HepG2 (cell line): ENCODE results near the gene SMIM43. TPM values are rescaled to one million over a fixed set of nuclear protein-coding genes. Genes with fewer than 3 reads are reported as not detected.

ENCODE experiments used
- ARID2 ChIP-seq: sonication (generic); formaldehyde crosslinking; IDR thresholded peaks from 2 replicates; pipeline ENCODE4 v1.8.1; 2022; ENCODE audit warnings: mild to moderate bottlenecking, missing genetic modification reagents, borderline replicate concordance
- BHLHE40 ChIP-seq: IDR thresholded peaks from 2 replicates; pipeline ENCODE4 v1.6.1; 2011; ENCODE audit warnings: low read length, improper control_type of control experiment
- EP300 ChIP-seq, 3 experiments: sonication (generic) in 1 of 3; formaldehyde crosslinking in 1 of 3; IDR thresholded peaks; 2 replicates each; pipeline versions ENCODE4 v1.5.1 to v1.6.1; 2011 to 2020; ENCODE audit warnings: low read depth in 2 of 3, low read length in 2 of 3, borderline replicate concordance in 1 of 3, improper control_type of control experiment in 1 of 3, mild to moderate bottlenecking in 1 of 3, missing genetic modification reagents in 1 of 3, moderate library complexity in 1 of 3
- FOSL1 ChIP-seq: sonication (generic); formaldehyde crosslinking; IDR thresholded peaks from 2 replicates; pipeline ENCODE4 v1.9.0; 2021; ENCODE audit warnings: missing genetic modification reagents, borderline replicate concordance
- KLF13 ChIP-seq: sonication (generic); formaldehyde crosslinking; IDR thresholded peaks from 2 replicates; pipeline ENCODE4 v1.4.0; 2020; ENCODE audit warnings: mild to moderate bottlenecking, missing genetic modification reagents
- PRMT3 ChIP-seq: sonication (generic); formaldehyde crosslinking; IDR thresholded peaks from 2 replicates; pipeline ENCODE4 v1.8.1; 2022; ENCODE audit warnings: low read depth, mild to moderate bottlenecking, moderate library complexity, missing genetic modification reagents, borderline replicate concordance
- SPEN ChIP-seq: sonication (generic); formaldehyde crosslinking; IDR thresholded peaks from 2 replicates; pipeline ENCODE4 v1.5.1; 2020; ENCODE audit warnings: low read depth, mild to moderate bottlenecking, missing genetic modification reagents
- TFDP2 ChIP-seq: sonication (generic); formaldehyde crosslinking; IDR thresholded peaks from 2 replicates; pipeline ENCODE4 v1.4.0; 2020; ENCODE audit warnings: missing genetic modification reagents
- TGIF2 ChIP-seq: IDR thresholded peaks from 2 replicates; pipeline ENCODE4 v1.6.1; 2016; ENCODE audit warnings: control low read depth, missing compliant biosample characterization
- THRA ChIP-seq: sonication (generic); formaldehyde crosslinking; IDR thresholded peaks from 2 replicates; pipeline ENCODE4 v1.4.0; 2020; ENCODE audit warnings: missing genetic modification reagents, borderline replicate concordance
- TRIM22 ChIP-seq: fragments of 450-650 bp; IDR thresholded peaks from 2 replicates; pipeline ENCODE4 v1.6.1; 2017
- ZBTB7B ChIP-seq: sonication (generic); formaldehyde crosslinking; IDR thresholded peaks from 2 replicates; pipeline ENCODE4 v1.4.0; 2020; ENCODE audit warnings: missing genetic modification reagents
- ZNF407 ChIP-seq: sonication (generic); formaldehyde crosslinking; IDR thresholded peaks from one replicate; pipeline ENCODE4 v1.5.1; 2020; ENCODE audit warnings: mild to moderate bottlenecking, missing genetic modification reagents; ENCODE audit errors: not compliant biosample characterization
- ZNF589 ChIP-seq: sonication (generic); formaldehyde crosslinking; conservative IDR thresholded peaks from 2 replicates; pipeline ENCODE4 v1.8.0; 2022; ENCODE audit warnings: mild to moderate bottlenecking, moderate library complexity, missing genetic modification reagents
- ZNF605 ChIP-seq: sonication (generic); formaldehyde crosslinking; IDR thresholded peaks from 2 replicates; pipeline ENCODE4 v1.8.0; 2022; ENCODE audit warnings: mild to moderate bottlenecking, missing genetic modification reagents
- ZNF766 ChIP-seq: sonication (generic); formaldehyde crosslinking; IDR thresholded peaks from 2 replicates; pipeline ENCODE4 v1.5.0; 2020; ENCODE audit warnings: missing genetic modification reagents, borderline replicate concordance
- polyA plus RNA-seq, 8 experiments: library from polyadenylated mRNA; depleted of rRNA in 3 of 8; stranded (reverse) in 7 of 8; unstranded in 1 of 8; fragments of >200 nt; fragmentation: Illumina TruSeq in 4 of 8; extraction: Trizol in 4 of 8; gene quantifications; 2 replicates each; pipeline versions ENCODE4 v1.2.1 to v1.2.3, GENCODE V29; 2011 to 2016; ENCODE audit warnings: low read depth in 4 of 8, missing spikeins in 1 of 8, mixed read lengths in 1 of 8; ENCODE audit not compliant: insufficient read depth in 1 of 8
- total RNA-seq, 5 experiments: library from RNA; depleted of rRNA; stranded (reverse); fragments of >200 nt; fragmentation: Illumina TruSeq; extraction: Trizol; gene quantifications; 2 replicates each; pipeline ENCODE4 v1.2.3, GENCODE V29; 2016; ENCODE audit warnings: low read depth in 1 of 5

The SMIM43 gene
- total and polyA plus RNA-seq, 2 of the 13 experiments (the other 11 are each of a cell fraction or from before 2014, with no cell fraction given): not detected

- TF ChIP-seq TRIM22: no peak
- TF ChIP-seq ZNF766 (CRISPR knock-in tag): no peak
- TF ChIP-seq ZNF589 (CRISPR knock-in tag): no peak; the same call in 1 of the 2 replicates
- TF ChIP-seq ARID2 (CRISPR knock-in tag): peak; percentile 15; the same call in 1 of the 2 replicates
- no peak for TF ChIP-seq BHLHE40
- no peak for TF ChIP-seq KLF13 (CRISPR knock-in tag)
- no peak for TF ChIP-seq FOSL1 (CRISPR knock-in tag)
- TF ChIP-seq ZBTB7B (CRISPR knock-in tag): 0 out of 2 replicates have a peak, but pooled peaks have one; percentile 39
- peak; percentile 78 for TF ChIP-seq THRA (CRISPR knock-in tag)
- TF ChIP-seq PRMT3 (CRISPR knock-in tag): no peak
- TF ChIP-seq ZNF605 (CRISPR knock-in tag): peak; percentile 88
- TF ChIP-seq ZNF407 (CRISPR knock-in tag): peak; percentile 53
- TF ChIP-seq SPEN: peak; percentile 92
- no peak for TF ChIP-seq TGIF2
- TF ChIP-seq TFDP2 (CRISPR knock-in tag): peak; percentile 98
- no peak; a peak in 1 of 4 replicates for TF ChIP-seq EP300 (IDR thresholded peaks at IDR 0.05; ENCODE audit: low read depth in 2 of 2, low read length in 2 of 2)
- TF ChIP-seq EP300 (CRISPR knock-in tag; IDR thresholded peaks at IDR 0.05; ENCODE audit: borderline replicate concordance): peak; percentile 36; the same call in 1 of the 2 replicates
These were observed 36.2 kb upstream of the SMIM43 start, which contains the start of gene EXOSC9 (continued) for GRCh38 chr4:121800961-121801714.
